AG04450 (cell line): ENCODE data around the gene VSIG8. TPM values are rescaled to one million over a fixed set of nuclear protein-coding genes. Genes with fewer than 3 reads are reported as not detected.

ENCODE experiments used
- CTCF ChIA-PET: fragments of 300-600, 350-600 bp; formaldehyde crosslinking; extraction: SDS; loops from one replicate; lab custom pipeline; 2022; ENCODE audit warnings: antibody characterized with exemption, inconsistent platforms; lab: Charles Lee
- POLR2A ChIA-PET: fragments of 350-600 bp; formaldehyde crosslinking; extraction: SDS; loops from one replicate; lab custom pipeline; 2021; ENCODE audit warnings: antibody characterized with exemption, inconsistent platforms; lab: Yijun Ruan, JAX
- DNase-seq: peaks from one replicate; pipeline ENCODE4 v3.0.0-alpha.2; 2011; ENCODE audit warnings: low read depth, low spot score
- H3K27ac ChIP-seq: one replicate; pipeline ENCODE4 v1.5.1; 2012; ENCODE audit warnings: low read depth, low read length, control low read depth
- H3K27me3 ChIP-seq: one replicate; pipeline ENCODE4 v1.6.0; 2012; ENCODE audit warnings: low read length; ENCODE audit not compliant: control insufficient read depth, insufficient read depth
- H3K4me3 ChIP-seq: 2 replicates; pipeline ENCODE4 v1.5.1; 2011; ENCODE audit warnings: mild to moderate bottlenecking, low read depth, low read length, control low read depth
- H3K9me3 ChIP-seq: 2 replicates; pipeline ENCODE4 v1.5.1; 2012; ENCODE audit warnings: low read length; ENCODE audit not compliant: control insufficient read depth, insufficient read depth
- CTCF ChIP-seq: IDR thresholded peaks from 2 replicates; pipeline ENCODE4 v1.5.1; 2011; ENCODE audit warnings: low read depth, low read length, control low read depth, inconsistent platforms
- polyA plus RNA-seq: library from polyadenylated mRNA; depleted of rRNA; stranded (reverse); fragments of >200 nt; gene quantifications from 2 replicates; pipeline ENCODE4 v1.2.3, GENCODE V29; 2011

Gene VSIG8
- polyA plus RNA-seq, 1 experiment, result not detected

DNA sequence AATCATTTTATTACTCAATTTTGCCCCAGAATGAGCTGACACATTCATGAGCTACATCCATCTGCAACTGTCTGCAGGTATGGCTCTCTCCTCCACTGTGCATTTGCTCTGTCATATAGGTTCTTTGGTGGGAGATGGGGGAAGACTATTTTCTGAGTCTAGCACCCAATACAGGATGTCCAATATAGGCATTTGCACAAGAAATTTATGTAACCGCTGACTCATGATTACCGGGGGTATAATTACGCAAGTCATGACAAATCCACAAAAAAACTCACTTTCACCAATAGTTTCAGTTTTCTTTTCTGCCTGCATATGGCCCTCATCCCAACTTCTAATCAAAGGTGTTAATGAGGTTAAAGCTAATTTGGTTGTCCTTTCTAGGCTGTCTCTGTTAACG lies 17.5 kb upstream of the VSIG8 start:
- CTCF ChIA-PET, result interaction anchor here (0.6 to 4.7 kb wide), 6 partner anchors 8 to 205 kb away, joined by 3 to 57 read pairs (median 6); partner anchors contain the start of gene DUSP23

GRCh38 chr1:159879136-159879535 lies 16.7 kb upstream of the VSIG8 start:
- no peaks in the 10 kb centered on the region for H3K9me3 ChIP-seq
- ChIA-PET CTCF (interaction anchor here (0.7 to 4.7 kb wide), 6 partner anchors 12 to 468 kb away, joined by 3 to 57 read pairs (median 6); partner anchors contain the start of gene DUSP23), POLR2A (no interaction called here)
- H3K4me3 ChIP-seq, result no peak overlapping the region
- DNase-seq, result no peak
- TF ChIP-seq CTCF, result no peak
- H3K27me3 ChIP-seq, result no peaks in the 10 kb centered on the region
- no peak overlapping the region for H3K27ac ChIP-seq

More for the DNA sequence above, 17.5 kb upstream of the VSIG8 start:
- no peak for TF ChIP-seq CTCF
- H3K27ac ChIP-seq, result peak overlapping the region; percentile 33
- DNase-seq, result peak; percentile 47
- POLR2A ChIA-PET, result no interaction called here
- H3K4me3 ChIP-seq, result no peak overlapping the region
- H3K9me3 ChIP-seq, result no peaks in the 10 kb centered on the region
- H3K27me3 ChIP-seq, result no peaks in the 10 kb centered on the region

- POLR2A ChIA-PET, result no interaction called here
- Histone ChIP-seq H3K27ac (no peak overlapping the region), H3K4me3 (no peak overlapping the region), H3K9me3 (no peaks in the 10 kb centered on the region), H3K27me3 (no peaks in the 10 kb centered on the region)
- CTCF ChIA-PET, result interaction anchor here (1.4 to 3.5 kb wide), 3 partner anchors 26 to 130 kb away, joined by 4 to 10 read pairs (median 8); partner anchors contain the start of gene DUSP23
- TF ChIP-seq CTCF, result no peak
- DNase-seq, result no peak
Measured at GRCh38 chr1:159877695-159878444, 15.4 kb upstream of the VSIG8 start.

GRCh38 chr1:159873530-159874143 lies 11.2 kb upstream of the VSIG8 start:
- no peak for TF ChIP-seq CTCF
- Histone ChIP-seq H3K27ac (no peak overlapping the region), H3K9me3 (no peaks in the 10 kb centered on the region), H3K27me3 (no peaks in the 10 kb centered on the region), H3K4me3 (no peak overlapping the region)
- CTCF ChIA-PET, result interaction anchor here (1.1 to 6.3 kb wide), 3 partner anchors 17 to 659 kb away, joined by 3 to 28 read pairs (median 6); no protein-coding TSS in a partner anchor
- POLR2A ChIA-PET, result interaction anchor here (1.4 kb wide), 1 partner anchor 20 kb away, joined by 5 read pairs; no protein-coding TSS in a partner anchor
- DNase-seq, result no peak
